NCI-H1694 treated with DMSO at 0.1 percent for 48 hours (cell line): ENCODE results near the gene AP5Z1.
A peak's percentile ranks its signal among the peaks of the same experiment; 100 is the strongest.

Source experiments
- DNase-seq: peaks from one replicate; lab custom pipeline; 2025; lab: John Stamatoyannopoulos, UW

AP5Z1 gene

DNA sequence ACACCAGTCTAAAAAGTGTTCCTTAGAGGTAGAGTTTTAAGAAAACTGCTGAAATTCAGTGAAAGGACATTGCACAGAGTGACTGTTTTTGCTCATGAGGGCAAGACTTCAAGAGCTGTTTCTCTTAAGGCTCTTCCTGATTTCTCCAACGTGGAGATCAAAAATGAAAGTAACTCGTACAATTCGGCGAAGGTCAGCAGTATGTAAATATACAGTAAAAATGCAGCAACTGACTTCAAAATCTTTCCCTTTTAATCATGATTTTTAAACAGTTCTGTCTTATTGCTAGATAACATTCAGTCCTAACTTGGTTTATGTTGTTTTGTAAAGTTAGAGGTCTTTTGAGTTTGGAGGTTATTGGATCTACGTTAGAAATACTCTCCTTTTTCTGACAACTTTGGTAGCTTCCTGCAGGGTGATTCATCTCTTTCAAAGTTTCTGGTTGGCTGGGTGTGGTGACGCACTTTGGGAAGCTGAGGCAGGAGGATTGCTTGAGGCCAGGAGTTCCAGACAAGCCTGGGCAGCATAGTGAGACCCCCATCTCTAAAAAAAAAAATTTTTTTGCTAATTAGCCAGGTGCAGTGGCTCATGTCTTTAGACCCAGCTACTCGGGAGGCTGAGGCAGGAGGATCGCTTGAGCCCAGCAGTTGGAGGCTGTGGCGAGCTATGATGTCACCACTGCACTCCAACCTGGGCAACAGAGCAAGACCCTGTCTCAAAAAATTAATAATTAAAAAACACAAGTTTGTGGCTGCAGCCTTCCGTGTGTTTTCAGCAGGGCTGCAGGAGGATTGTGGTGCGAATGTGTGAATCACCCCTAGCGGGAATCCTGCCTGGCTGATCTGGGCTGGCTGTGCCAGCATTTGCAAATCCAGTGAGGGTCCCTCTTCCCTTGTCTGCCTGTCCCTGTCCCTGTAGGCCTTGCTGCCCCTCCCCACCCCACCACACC is 29.2 kb upstream of the AP5Z1 start:
- DNase-seq: no peak

DNA sequence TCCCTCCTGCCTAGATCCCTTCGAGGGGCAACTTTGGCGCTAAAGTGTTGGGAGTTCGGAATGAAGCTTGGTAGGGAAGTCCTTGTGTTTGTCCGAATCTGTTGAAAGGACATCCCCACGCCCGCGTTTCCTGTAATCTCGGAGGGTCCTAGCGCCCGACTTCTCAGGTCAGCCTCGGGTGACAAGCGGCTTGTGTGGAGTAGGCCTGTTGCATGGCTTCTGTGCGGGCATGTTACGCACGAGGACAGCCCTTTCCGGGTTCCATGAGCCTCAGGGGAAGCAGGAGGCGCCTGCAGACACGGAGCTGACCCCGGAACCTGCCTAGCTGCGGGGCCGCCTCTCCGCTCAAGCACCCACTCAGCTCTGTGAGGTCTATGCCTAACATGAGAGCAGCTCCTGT is 28.4 kb upstream of the AP5Z1 start:
- no peak for DNase-seq

DNA sequence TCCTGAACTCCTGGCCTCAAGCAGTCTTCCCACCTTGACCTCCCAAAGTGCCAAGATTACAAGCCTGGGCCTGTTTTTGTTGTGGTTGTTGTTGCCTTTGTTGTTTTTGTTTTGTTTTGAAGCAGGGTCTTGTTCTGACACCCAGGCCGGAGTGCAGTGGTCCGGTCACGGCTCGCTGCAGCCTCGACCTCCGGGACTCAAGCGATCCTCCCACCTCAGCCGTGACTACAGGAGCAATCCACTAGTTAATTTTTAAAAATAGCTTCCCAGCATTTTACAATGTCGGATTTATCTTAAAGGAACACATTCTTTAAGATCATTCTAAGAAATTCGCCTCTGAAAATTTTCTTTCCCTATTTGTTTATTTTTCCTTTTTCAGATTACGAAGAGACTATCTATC is 27.7 kb upstream of the AP5Z1 start:
- DNase-seq: no peak

DNA sequence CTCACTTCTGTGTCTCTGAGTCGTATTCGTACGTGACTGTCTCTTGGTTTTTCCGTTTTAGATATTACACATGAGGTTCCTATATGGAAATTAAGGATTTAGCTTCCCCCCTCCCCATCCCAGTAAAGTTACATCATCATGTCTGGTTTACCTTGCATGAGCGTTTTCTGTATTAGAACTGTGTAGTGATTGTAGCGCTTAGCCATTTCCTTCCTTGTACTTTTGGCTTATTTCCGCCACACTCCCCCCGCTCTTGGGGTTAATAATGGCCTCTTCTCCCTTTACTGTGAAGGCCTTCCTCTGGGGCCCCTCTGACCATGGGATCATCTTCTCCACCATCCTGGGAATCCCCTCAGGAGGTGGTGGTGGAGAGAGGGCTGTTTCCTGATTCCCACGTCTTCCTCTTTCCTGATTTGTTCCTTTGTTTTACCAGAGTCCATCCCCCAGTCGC is 27.2 kb upstream of the AP5Z1 start:
- no peak for DNase-seq

DNA sequence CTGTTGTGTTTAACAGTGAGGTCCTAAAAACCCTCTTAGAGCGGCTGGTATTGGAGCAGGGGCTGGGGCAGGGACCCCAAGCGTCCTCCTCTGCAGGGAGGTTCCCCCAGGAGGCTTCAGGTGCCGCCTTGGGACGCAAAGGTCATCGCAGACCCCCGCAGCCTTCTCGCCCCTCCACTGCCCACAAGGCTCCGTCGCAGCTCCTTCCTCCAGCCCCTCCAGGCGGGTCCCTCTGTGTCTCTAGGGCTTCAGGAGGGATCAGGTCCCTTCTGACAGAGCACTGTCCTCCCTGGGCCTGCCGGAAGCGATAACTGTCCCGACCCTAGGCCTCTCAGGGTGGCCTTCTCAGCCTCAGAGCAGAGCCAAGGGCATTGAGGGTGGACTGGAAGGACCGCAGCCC is 26.1 kb upstream of the AP5Z1 start:
- DNase-seq: no peak

DNA sequence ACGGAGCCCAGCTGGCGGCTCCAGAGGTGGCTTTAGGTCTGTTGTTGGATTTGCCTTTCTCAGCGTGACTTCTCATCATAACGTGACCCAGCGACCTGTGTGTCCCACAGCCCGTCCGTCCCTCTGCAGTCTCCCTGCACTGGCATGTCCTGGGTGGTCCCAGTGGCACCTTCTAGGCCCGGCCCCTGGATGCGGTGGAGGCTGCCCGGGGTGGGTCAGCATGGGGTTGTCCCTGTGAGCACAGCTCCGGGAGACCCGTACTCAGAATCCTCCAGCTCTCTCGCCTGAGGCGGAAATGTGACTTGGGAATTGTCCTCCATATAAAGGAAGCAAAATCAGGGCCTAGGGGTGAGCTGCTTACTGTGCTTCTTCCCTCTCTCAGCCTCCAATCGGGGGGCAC is 25.6 kb upstream of the AP5Z1 start:
- DNase-seq: no peak

DNA sequence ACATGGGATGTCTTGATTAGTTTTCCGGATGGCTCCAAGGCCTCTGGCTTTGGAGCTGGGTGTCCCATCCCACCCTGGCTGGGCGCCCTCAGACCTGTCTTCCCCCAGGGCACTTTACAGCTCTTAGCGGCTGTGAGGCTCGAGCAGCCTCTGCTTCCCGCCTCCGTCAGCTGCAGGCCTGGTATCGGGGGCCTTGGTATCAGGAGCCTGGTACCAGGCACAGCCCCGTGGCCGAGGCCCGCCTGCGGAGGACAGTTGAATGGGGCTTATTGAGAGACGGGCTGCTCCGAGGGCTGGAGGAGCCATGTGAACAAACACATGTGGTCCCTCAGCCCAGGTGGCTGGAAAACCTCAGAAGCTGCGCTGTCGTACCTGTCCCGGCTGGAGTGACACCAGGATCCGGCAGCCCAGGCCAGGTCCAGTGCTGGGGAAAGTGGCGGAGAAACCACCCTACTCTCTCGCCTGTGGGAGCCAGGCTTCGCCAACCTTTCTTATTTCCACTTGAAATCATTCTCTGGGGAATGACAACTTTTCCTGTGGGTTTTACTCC is 23.9 kb upstream of the AP5Z1 start:
- DNase-seq: no peak

DNA sequence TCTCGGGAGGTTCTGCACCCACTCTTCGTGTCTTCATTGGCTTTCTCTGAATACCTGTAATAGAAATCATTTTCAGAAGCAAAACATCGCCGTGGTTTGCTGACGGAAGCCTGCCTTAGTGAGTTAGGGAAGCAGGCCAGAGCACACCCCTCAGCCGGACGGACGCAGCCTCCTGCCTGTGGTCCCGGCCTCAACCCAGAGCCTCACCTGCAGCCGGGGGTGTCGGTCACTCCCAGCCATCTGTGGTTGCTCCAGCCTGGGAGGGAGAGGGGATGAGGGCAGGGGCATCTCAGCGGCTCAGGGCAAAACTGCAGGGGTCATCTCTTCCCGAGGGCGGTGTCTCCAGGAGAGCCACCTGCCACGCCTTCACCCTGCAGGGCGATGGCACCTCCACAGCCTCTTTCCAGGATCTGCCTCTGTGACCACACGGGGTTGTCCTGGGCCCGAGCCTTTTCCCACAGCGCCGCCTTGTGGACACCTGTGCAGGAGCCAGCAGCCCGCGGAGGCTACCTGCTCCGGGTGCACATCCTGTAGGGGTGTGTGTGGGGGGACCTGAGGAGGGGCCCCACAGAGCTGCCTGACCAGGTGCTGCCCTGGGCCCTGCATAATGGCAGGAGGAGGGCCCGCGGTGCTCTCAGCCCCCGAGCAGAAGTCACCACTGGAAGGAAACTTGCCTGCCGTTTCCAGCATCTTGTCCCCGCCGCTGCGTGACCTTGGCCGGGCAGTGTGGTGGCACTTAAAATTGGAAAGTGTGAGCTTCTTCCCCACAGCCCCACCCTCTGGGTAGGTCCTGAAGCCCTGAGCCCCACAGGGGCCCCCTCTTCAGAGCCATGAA is 21.6 kb upstream of the AP5Z1 start:
- DNase-seq: peak; percentile 26

DNA sequence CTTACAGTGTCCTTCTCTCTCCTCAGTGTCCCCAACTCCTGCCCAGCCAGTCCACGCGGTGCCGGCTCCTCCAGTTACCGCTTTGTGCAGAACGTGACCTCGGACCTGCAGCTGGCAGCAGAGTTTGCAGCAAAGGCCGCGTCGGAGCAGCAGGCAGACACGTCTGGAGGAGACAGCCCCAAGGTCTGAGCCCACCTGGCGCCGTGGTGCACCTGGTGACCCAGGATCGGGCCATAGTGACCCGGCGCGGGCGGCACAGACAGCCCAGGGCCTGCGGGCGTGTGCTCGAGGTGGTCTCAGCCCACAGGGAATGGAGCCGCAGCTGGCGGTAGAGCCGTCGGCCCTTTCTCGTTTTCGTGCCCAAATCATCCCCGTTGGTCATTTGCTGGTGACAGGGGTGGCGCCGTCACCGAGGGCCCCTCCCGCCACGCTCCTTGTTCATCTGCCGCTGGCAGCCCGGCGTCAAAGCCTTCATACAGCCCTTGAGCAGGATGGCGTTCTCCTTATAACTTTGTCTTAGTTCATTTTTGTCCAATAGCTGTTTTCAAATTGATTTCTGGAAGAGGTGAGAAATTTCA is 20.9 kb upstream of the AP5Z1 start:
- DNase-seq: no peak

DNA sequence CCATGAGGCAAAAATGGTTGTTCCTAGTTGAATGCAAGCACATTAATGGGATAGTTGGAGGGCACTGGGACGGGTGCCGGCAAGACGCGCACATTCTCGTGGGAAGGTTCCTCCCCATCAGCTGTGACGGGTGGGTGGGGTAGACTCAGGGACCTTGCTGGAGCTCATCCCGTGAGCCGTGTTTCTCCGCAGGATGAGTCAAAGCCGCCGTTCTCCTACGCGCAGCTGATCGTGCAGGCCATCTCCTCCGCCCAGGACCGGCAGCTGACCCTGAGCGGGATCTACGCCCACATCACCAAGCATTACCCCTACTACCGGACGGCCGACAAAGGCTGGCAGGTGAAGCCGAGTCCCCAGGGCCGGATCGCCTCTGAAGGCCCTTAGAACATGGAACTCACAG is 20.4 kb upstream of the AP5Z1 start:
- no peak for DNase-seq

DNA sequence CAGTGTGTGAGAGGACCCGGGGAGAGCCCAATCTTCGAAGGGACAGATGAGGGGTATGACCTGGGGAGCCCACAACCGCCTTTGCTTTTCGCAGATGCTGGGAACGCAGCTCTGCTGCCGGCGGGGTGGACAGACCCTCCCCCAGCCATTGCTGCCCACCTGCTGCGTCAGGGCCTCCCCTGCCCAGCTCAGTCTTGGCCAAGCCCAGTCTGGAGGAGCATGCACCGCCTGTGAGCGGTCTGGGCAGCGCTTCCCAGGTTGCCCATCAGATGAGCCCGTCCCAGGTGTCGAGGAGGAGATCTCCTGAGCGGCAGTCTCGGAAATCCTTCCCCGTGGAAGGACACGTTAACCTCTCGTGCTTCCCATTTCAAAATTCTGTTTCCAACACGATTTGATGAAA is 17.3 kb upstream of the AP5Z1 start:
- no peak for DNase-seq

DNA sequence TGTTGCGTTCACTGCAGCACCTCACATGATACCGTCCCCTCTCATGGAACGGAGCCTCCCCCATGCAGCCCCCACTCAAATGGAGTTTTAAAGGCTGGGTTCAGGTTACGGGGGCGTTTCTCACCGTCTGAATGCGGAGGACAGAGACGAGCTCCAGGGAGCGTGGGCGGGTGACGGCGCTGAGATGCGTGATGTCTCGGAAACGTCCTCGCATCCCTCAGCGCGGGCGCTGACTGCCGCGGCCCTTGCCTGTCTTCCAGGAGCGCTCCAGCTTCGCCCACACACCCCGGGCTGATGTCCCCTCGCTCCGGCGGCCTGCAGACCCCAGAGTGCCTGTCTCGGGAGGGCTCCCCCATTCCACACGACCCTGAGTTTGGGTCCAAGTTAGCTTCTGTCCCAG is 16.6 kb upstream of the AP5Z1 start:
- DNase-seq: no peak

DNA sequence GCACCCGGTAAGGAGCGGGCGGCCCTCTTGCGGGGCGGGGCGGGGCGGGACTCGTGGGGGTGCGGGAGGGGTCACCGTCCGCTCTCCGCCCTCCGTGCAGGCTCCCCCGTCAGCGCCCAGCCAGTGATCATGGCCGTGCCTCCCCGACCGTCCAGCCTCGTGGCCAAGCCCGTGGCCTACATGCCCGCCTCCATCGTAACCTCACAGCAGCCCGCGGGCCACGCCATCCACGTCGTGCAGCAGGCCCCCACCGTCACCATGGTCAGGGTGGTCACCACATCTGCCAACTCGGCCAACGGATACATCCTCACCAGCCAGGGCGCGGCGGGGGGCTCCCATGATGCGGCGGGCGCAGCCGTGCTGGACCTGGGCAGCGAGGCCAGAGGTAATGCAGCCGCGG is 16.2 kb upstream of the AP5Z1 start:
- DNase-seq: no peak

DNA sequence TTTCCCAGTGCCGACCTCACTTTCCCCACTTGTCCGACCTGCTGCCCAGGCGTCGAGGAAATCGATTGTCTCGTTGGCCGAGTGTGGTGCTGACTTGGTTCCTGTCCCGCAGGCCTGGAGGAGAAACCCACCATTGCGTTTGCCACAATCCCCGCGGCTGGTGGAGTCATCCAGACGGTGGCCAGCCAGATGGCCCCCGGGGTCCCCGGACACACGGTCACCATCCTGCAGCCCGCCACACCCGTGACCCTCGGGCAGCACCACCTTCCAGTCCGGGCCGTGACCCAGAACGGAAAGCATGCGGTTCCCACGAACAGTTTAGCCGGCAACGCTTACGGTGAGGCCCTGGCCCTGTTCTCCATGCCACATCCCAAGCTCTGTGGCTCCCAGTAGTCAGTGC is 14.5 kb upstream of the AP5Z1 start:
- no peak for DNase-seq

DNA sequence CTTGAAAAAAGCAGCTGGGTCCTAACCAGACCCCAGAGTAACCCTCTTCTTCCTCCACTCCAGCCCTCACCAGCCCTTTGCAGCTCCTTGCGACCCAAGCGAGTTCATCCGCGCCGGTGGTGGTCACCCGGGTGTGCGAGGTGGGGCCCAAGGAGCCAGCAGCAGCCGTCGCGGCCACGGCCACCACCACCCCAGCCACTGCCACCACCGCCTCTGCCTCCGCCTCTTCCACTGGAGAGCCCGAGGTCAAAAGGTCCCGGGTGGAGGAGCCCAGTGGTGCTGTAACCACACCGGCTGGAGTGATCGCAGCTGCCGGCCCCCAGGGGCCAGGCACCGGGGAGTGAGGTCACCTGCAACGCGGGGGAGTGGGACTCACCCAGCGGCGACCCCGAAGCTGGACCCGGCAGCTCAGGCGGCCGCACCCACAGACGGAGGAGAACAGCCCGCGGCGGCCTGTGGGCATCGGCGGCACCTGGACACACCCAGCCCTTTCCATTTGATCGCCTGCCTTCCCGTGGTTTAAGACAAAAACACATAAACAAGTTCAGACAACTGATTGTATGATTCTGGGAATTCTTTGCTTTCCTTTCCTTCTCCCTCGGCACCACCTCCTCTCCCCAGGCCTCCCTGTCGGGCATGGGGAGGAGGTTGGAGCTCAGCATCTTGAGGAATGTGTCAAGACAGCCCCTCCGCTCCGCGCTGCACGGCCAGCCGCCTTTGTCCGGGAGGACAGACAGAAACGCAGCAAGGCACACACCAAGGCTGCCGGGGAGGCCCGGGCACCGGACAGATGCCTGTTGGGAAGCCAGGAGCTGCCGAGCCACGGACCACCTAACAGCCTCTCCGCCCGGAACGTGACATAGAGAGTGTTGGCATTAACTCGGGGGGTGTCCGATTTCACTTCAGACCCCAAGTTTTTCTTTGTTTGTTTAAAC is 13.0 kb upstream of the AP5Z1 start:
- no peak for DNase-seq

DNA sequence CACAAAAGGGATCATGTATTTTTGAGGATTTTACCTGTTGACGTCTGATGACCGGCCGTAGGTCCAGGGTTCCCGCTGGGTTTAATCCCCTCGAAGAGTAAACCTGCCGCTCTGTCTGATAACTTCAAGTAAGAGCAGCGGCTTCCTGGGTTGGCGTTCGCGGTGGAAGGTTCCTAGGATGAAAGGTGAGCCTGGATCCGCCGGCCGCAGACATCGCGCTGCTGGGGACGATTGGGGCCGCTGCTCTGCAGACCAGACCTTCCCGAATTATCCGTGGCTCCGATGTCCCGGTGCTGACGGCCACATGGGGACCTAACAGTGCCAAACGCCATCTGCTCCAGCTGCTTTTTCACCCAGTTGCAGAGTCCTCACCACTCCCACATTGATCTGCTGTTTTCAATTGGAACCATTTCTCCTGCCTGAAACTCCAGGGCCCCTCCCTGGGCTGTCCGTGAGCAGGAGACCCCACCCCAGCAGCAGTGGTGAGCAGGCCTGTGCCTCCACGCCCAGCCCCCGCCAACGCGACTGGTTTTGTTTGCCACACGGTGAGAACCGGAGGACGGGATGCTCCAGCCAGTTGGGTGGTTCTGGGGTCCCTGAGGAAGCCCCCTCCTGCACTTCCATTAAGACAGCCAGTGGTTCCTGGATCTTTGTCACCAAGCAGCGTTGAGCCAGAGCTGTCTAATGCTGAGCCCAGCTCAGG is 12.2 kb upstream of the AP5Z1 start:
- no peak for DNase-seq

DNA sequence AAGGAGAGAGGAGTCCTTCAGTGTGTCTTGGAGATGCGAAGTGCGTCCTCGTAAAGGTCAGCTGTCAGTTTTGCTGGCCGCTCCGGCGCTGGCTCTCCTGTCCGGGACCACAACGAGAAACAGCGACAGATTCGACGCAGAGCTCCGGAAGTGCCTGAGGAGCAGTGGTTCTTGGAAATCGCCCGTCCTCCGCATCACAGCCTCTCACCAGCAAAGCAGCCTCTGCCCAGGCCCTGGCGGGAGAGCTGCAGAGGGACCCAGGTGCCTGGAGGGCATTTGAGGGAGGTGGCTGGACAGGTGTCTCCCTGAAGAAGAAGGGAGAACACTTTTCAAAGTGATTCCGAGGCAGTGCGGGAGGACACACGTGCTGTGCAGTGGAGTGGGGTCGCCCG is 11.6 kb upstream of the AP5Z1 start:
- no peak for DNase-seq

DNA sequence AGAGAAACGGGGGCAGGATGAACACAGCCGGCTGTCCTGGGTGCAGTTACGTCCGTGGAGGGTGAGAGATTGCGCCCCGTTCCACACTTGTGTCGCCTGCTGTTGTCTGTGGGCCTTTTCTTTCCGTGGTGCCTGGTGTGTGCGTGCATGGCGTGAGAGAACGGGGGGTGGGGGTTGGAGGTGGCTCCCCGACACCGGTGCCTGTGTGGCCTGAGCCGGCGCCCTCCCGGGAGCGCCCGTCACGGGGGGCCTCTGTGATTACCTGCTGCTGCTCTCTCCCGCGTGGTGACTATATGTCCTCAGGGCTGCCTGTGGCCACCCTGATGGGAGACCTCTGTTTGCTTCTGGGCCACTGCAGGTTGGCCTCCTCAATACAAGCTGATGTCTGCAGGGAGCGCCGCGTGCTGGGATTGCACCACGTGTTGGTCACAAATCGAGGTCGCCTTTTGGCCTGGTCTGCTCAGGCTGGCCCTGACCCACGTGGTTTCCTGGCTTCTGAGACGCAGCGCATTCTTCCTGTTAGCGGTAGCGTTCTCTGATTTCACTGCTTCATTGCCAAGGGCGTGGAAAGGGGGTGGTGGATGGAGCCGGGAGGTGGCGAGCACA is 10.9 kb upstream of the AP5Z1 start:
- DNase-seq: no peak

DNA sequence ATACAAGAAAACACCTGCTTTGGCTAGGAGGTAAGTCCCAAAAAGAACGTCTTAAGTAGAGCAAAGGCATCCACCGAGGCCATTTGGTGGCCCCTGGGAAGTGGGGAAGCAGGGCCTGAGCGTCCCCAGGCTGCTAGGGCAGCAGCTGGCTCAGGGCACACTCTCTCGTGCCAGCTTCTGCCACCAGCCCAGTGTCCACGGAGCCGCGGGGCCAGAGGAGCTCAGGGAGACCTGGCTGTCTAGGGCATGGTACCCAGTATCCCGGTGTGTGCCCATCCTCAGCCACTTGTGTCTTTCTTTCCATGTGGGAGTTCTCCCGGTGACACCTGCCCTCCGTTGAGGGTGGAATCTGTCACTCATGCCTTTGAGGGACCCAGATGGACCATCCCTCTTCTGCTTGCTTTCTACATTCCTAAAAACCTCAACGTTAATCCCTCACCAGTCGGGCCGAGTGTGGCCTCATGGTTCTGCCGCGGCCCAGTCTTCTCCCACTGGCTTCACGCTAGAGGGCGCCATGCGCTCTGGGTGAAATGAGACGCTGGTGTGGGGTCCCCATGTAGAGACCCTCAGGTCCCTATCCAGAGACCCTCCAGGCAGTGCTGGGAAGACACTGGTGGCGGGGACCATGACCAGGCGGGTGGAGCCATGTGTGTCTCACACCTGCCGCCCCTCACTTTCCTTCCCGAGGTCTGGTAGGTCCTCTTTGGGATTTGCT is 9.5 kb upstream of the AP5Z1 start:
- DNase-seq: no peak
